SU-DHL-6 (cell line): ENCODE results near the gene U2AF1L4.

ENCODE experiments used
- H2AFZ ChIP-seq: fragments of 200-600 bp; sonication (generic); 2 replicates; pipeline ENCODE4 v1.6.1; 2014; ENCODE audit warnings: low read depth, mild to moderate bottlenecking, moderate library complexity, mixed read lengths, antibody characterized with exemption, low read length; ENCODE audit not compliant: severe bottlenecking
- H3F3A ChIP-seq: fragments of 200-600 bp; shearing (Covaris generic); 2 replicates; pipeline ENCODE4 v1.6.0; 2016; ENCODE audit warnings: antibody characterized with exemption, mild to moderate bottlenecking; ENCODE audit not compliant: insufficient read depth
- H3K27ac ChIP-seq: fragments of 200-600 bp; sonication (generic); 2 replicates; pipeline ENCODE4 v1.5.1; 2016; ENCODE audit warnings: low read depth, mild to moderate bottlenecking, low read length, moderate library complexity, mixed read lengths
- H3K27me3 ChIP-seq: fragments of 200-600 bp; sonication (generic), shearing (Covaris generic); 2 replicates; pipeline ENCODE4 v1.6.0; 2014; ENCODE audit warnings: mild to moderate bottlenecking, low read length
- H3K36me3 ChIP-seq: fragments of 200-600 bp; sonication (generic); 2 replicates; pipeline ENCODE4 v1.6.1; 2014; ENCODE audit warnings: mild to moderate bottlenecking, low read length, mixed read lengths
- H3K4me2 ChIP-seq: fragments of 300-600, 200-600 bp; shearing (Covaris generic), sonication (generic); 2 replicates; pipeline ENCODE4 v1.6.0; 2014; ENCODE audit warnings: low read length, low read depth, mild to moderate bottlenecking; ENCODE audit not compliant: poor library complexity, severe bottlenecking
- H3K4me3 ChIP-seq: fragments of 200-600 bp; sonication (generic); 2 replicates; pipeline ENCODE4 v1.5.1; 2014; ENCODE audit warnings: antibody characterized with exemption, low read length, mild to moderate bottlenecking, mixed read lengths; ENCODE audit not compliant: insufficient read depth, poor library complexity, severe bottlenecking
- H3K79me2 ChIP-seq: fragments of 200-600 bp; sonication (generic); 2 replicates; pipeline ENCODE4 v1.6.1; 2014; ENCODE audit warnings: mild to moderate bottlenecking, low read length, moderate library complexity; ENCODE audit not compliant: insufficient read depth
- H3K9ac ChIP-seq: fragments of 200-600 bp; sonication (generic); 2 replicates; pipeline ENCODE4 v1.7.0; 2014; ENCODE audit warnings: mild to moderate bottlenecking, low read length
- H3K9me2 ChIP-seq: fragments of 200-600 bp; sonication (generic); replicated peaks from 2 replicates; pipeline ENCODE4 v1.6.1; 2014; ENCODE audit warnings: low read length; ENCODE audit not compliant: insufficient read depth
- H3K9me3 ChIP-seq: fragments of 200-600 bp; sonication (generic); 2 replicates; pipeline ENCODE4 v1.6.1; 2014; ENCODE audit warnings: low read length, mixed read lengths; ENCODE audit not compliant: insufficient read depth
- H4K20me1 ChIP-seq: fragments of 200-600 bp; sonication (generic); 2 replicates; pipeline ENCODE4 v1.6.1; 2014; ENCODE audit warnings: low read depth, mild to moderate bottlenecking, antibody characterized with exemption, low read length, moderate library complexity, mixed read lengths
- EZH2phosphoT487 ChIP-seq: fragments of 200-600 bp; sonication (generic), shearing (Covaris generic); conservative IDR thresholded peaks from 2 replicates; pipeline ENCODE4 v1.6.1; 2018; ENCODE audit warnings: mild to moderate bottlenecking, antibody characterized with exemption, low read length, moderate library complexity, mixed read lengths
- TF ChIP-seq, protein P1 (sequence below): fragments of 200-600 bp; sonication (generic); IDR thresholded peaks from one replicate; pipeline ENCODE4 v1.5.1; 2017; ENCODE audit warnings: antibody characterized with exemption, mild to moderate bottlenecking, low read length, moderate library complexity; ENCODE audit not compliant: insufficient read depth, poor library complexity, severe bottlenecking

Gene U2AF1L4

DNA sequence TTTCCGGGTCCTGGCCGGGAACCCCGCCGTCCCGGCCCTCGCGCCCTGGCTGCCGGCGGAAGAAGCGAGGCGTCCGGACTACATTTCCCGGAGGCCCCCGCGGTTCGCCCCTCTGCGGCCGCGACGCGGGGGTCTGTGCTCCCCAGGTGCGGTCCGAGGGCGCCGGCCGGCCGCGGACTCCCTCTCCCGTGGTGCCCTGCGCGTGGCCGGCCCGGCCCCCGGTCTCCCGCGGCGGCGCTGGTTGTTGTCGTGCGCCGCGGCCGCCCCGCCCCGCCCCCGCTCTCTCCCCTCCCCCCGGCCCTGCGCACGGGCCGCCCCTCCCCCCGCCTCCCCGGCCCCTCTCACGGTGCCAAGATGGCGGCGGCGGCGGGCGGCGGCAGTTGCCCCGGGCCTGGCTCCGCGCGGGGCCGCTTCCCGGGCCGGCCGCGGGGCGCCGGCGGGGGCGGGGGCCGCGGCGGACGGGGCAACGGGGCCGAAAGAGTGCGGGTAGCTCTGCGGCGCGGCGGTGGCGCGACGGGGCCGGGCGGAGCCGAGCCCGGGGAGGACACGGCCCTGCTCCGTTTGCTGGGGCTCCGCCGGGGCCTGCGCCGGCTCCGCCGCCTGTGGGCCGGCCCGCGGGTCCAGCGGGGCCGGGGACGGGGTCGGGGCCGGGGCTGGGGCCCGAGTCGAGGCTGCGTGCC lies 27.4 kb downstream of the U2AF1L4 start, which contains the start of gene KMT2B:
KMT2B (plus strand) TSS at position 339 of the 680 bp plus-strand sequence; CDS start at position 355, 16 bp downstream.
- H3K4me2 ChIP-seq: peak within 1 kb of the TSS; percentile 74
- H3K9me2 ChIP-seq: no peaks in the 10 kb centered on the region
- peak within 1 kb of the TSS; percentile 66 for H2AFZ ChIP-seq
- no peaks in the 10 kb centered on the region for H3K9me3 ChIP-seq
- no peaks in the 10 kb centered on the region for H3F3A ChIP-seq
- peak within 1 kb of the TSS; percentile 65 for H3K4me3 ChIP-seq
- H3K27ac ChIP-seq: peak within 1 kb of the TSS; percentile 59
- no peaks in the 10 kb centered on the region for H3K36me3 ChIP-seq
- peak within 1 kb of the TSS; percentile 72 for H3K9ac ChIP-seq
- no peaks in the 10 kb centered on the region for H4K20me1 ChIP-seq
- no peaks in the 10 kb centered on the region for H3K27me3 ChIP-seq
- TF ChIP-seq, protein P1, sequence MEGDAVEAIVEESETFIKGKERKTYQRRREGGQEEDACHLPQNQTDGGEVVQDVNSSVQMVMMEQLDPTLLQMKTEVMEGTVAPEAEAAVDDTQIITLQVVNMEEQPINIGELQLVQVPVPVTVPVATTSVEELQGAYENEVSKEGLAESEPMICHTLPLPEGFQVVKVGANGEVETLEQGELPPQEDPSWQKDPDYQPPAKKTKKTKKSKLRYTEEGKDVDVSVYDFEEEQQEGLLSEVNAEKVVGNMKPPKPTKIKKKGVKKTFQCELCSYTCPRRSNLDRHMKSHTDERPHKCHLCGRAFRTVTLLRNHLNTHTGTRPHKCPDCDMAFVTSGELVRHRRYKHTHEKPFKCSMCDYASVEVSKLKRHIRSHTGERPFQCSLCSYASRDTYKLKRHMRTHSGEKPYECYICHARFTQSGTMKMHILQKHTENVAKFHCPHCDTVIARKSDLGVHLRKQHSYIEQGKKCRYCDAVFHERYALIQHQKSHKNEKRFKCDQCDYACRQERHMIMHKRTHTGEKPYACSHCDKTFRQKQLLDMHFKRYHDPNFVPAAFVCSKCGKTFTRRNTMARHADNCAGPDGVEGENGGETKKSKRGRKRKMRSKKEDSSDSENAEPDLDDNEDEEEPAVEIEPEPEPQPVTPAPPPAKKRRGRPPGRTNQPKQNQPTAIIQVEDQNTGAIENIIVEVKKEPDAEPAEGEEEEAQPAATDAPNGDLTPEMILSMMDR: no peak
- H3K79me2 ChIP-seq: peaks cover 22% of the 10 kb centered on the region

DNA sequence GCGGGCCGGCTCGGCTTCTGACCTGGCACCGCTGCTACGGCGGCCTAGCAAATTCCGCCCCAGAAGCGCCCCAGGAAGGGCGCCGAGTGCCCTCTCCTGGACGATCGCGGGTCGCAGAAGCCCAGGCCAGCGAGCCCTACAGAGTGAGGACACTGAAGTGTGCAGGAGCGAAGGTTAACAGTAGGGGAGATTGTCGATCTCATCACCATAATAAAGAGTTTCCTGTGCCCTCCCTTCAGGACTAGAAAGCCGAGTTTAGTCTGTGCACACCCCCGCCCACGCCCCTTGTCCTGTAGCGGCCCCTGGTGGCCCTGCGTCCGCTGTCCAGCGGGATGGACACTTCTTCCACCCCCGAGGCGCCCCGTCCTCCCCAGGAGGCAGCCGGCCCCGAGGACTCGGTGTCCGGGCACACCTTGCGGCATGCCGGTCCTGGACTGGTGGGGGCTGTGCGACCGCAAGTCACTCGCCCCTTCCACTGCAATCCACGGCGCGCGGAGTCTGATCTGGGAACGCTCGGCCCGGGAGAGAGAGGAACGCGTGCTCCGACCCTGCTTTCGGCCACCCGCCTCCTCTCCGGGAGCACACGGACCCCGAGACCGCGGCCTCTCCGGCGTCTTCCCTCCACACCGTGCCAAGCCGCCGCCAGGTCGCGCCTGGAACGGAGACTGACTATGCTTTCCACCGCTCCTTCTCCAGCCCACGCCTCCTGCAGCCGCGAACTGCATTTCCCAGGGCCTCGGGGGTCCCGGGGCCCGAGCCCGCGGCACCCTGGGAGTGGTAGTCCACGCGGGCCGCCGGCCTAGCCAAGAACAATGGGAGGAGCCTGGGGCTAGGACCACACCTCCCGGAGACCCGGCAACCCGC lies 28.2 kb downstream of the U2AF1L4 start:
- Histone ChIP-seq H3K9me3 (no peaks in the 10 kb centered on the region), H2AFZ (peak overlapping the region; percentile 66)

DNA sequence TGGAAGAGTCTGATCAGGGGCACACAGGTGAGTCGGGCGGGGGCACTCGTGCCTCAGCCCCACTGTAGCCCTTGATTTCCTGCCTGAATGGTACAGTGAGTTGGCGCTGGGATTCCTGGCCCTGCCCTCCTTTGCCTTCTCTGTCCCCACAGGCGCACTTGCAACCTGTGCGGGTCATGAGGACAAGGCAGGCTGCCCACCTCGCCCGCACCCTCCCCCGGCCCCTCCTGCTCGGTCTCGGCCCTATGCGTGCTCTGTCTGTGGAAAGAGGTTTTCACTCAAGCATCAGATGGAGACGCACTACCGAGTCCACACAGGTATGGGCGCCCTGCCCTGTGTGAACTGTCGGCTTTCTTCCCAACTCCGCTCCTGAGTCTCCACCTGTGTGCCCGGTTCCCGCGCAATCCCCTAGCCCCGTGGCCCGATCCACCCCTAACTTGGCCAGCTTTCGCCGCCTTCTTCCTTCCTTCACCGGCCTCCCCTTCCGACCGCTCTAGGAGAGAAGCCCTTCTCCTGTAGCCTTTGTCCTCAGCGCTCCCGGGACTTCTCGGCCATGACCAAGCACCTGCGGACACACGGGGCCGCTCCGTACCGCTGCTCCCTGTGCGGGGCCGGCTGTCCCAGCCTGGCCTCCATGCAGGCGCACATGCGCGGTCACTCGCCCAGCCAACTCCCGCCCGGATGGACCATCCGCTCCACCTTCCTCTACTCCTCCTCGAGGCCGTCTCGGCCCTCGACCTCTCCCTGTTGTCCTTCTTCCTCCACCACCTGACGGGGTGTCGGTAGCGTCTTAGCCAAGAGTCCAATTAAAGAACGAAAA lies 29.0 kb downstream of the U2AF1L4 start:
- Histone ChIP-seq H3K4me2 (peak overlapping the region; percentile 74), H2AFZ (peak overlapping the region; percentile 66)
- TF ChIP-seq, protein P1: no peak
- no peak for TF ChIP-seq EZH2phosphoT487

More for the DNA sequence above, 28.2 kb downstream of the U2AF1L4 start:
- no peak for TF ChIP-seq EZH2phosphoT487
- TF ChIP-seq, protein P1: peak; percentile 85
- Histone ChIP-seq H4K20me1 (no peaks in the 10 kb centered on the region), H3F3A (no peaks in the 10 kb centered on the region), H3K27me3 (no peaks in the 10 kb centered on the region), H3K9ac (peak overlapping the region; percentile 72), H3K36me3 (no peaks in the 10 kb centered on the region), H3K4me2 (peak overlapping the region; percentile 74), H3K4me3 (peak overlapping the region; percentile 64), H3K27ac (peak overlapping the region; percentile 54), H3K79me2 (peaks cover 22% of the 10 kb centered on the region), H3K9me2 (no peaks in the 10 kb centered on the region)

More for the DNA sequence above, 29.0 kb downstream of the U2AF1L4 start:
- Histone ChIP-seq H3K36me3 (no peaks in the 10 kb centered on the region), H3K27ac (0 out of 2 replicates have a peak overlapping the region, but pooled peaks have one; percentile 54), H3K9ac (peak overlapping the region; percentile 72), H3K9me3 (no peaks in the 10 kb centered on the region), H4K20me1 (no peaks in the 10 kb centered on the region), H3K79me2 (peaks cover 22% of the 10 kb centered on the region), H3K4me3 (peak overlapping the region; percentile 64), H3K27me3 (no peaks in the 10 kb centered on the region), H3F3A (no peaks in the 10 kb centered on the region), H3K9me2 (no peaks in the 10 kb centered on the region)
